Breast epithelium (tissue), 4 donors: Measurements from ENCODE around the gene HPCAL1. TPM values are rescaled to one million over a fixed set of nuclear protein-coding genes. Genes with fewer than 3 reads are reported as not detected.

ENCODE experiments used
- DNase-seq, 2 donors: peaks; one replicate each; pipeline ENCODE4 v3.0.0-alpha.2; 2019; ENCODE audit warnings: low spot score in 2 of 2
- H3K27ac ChIP-seq, 2 donors: fragments of 200-600 bp; sonication (generic) in 1 of 2; one replicate each; pipeline ENCODE4 v1.5.1; 2016 to 2019; ENCODE audit warnings: mild to moderate bottlenecking in 1 of 2
- H3K27me3 ChIP-seq, 2 donors: fragments of 200-600 bp; sonication (generic) in 1 of 2; one replicate each; pipeline versions ENCODE4 v1.5.1 to v1.6.0; 2017 to 2019; ENCODE audit warnings: control low read depth in 1 of 2, mild to moderate bottlenecking in 1 of 2
- H3K36me3 ChIP-seq: fragments of 200-600 bp; one replicate; pipeline ENCODE4 v1.5.1; 2019
- H3K4me1 ChIP-seq, 2 donors: fragments of 200-600 bp; sonication (generic); one replicate each; pipeline ENCODE4 v1.5.1; 2016 to 2019; ENCODE audit warnings: control low read depth in 1 of 2
- H3K4me3 ChIP-seq, 3 donors: fragments of 200-600 bp; sonication (generic); 1 replicate in 2 of 3; 2 replicates in 1 of 3; pipeline ENCODE4 v1.5.1; 2016 to 2019; ENCODE audit warnings: mild to moderate bottlenecking in 3 of 3, moderate library complexity in 2 of 3
- H3K9me3 ChIP-seq, 2 donors: fragments of 200-600 bp; sonication (generic) in 1 of 2; one replicate each; pipeline ENCODE4 v1.5.1; 2016 to 2019; ENCODE audit warnings: control low read depth in 1 of 2
- CTCF ChIP-seq, 3 donors: fragments of 450-650 bp; IDR thresholded peaks; one replicate each; pipeline ENCODE4 v1.5.1; 2016 to 2017; ENCODE audit warnings: antibody characterized with exemption in 3 of 3, mild to moderate bottlenecking in 3 of 3, moderate library complexity in 3 of 3
- POLR2A ChIP-seq: fragments of 450-650 bp; IDR thresholded peaks from one replicate; pipeline ENCODE4 v1.6.1; 2016; ENCODE audit warnings: antibody characterized with exemption, mild to moderate bottlenecking, moderate library complexity
- POLR2AphosphoS5 ChIP-seq, 3 donors: sonication (generic); formaldehyde crosslinking; IDR thresholded peaks; one replicate each; pipeline ENCODE4 v1.6.1; 2017; ENCODE audit warnings: antibody characterized with exemption in 3 of 3
- intact Hi-C: fragments of 100-400 bp; cut with DNase I; formaldehyde crosslinking; loops from one replicate; pipeline ENCODE4 v1.15.1; 2023; ENCODE audit warnings: low total_unique reads
- total RNA-seq, 3 donors: library from RNA; depleted of rRNA; stranded (reverse); fragments of >200 nt; gene quantifications; one replicate each; pipeline ENCODE4 v1.1.0, GENCODE V29; 2016

Gene HPCAL1
- total RNA-seq, 3 donors from 2014 or later: 38.6 to 41.9 (median 41.6) TPM

GRCh38 chr2:10277293-10278028 is 25.2 kb upstream of the HPCAL1 start:
- Histone ChIP-seq H3K4me1 (no peaks in the 10 kb centered on the region), H3K9me3 (no peaks in the 10 kb centered on the region), H3K4me3 (no peak overlapping the region), H3K27me3 (no peaks in the 10 kb centered on the region), H3K27ac (no peak overlapping the region), H3K36me3 (no peaks in the 10 kb centered on the region)
- DNase-seq: no peak
- TF ChIP-seq CTCF (IDR thresholded peaks at IDR 0.05) (no peak), POLR2AphosphoS5 (IDR thresholded peaks at IDR 0.05) (no peak), POLR2A (no peak)
- intact Hi-C loops: no loop called here

- peak overlapping the region in 1 of 2 donors; percentile 4 for H3K27ac ChIP-seq
- peak in 1 of 2 donors; percentile 63 for DNase-seq
- no peaks in the 10 kb centered on the region for H3K9me3 ChIP-seq
- H3K36me3 ChIP-seq: no peaks in the 10 kb centered on the region
- H3K27me3 ChIP-seq: no peaks in the 10 kb centered on the region
- no peaks in the 10 kb centered on the region for H3K4me1 ChIP-seq
- TF ChIP-seq POLR2AphosphoS5 (IDR thresholded peaks at IDR 0.05) (peak in 1 of 3 donors; percentile 25), CTCF (IDR thresholded peaks at IDR 0.05) (no peak), POLR2A (no peak)
- intact Hi-C loops: no loop called here
- no peak overlapping the region for H3K4me3 ChIP-seq
These were observed 24.5 kb upstream of the HPCAL1 start for GRCh38 chr2:10278029-10278762.

DNA sequence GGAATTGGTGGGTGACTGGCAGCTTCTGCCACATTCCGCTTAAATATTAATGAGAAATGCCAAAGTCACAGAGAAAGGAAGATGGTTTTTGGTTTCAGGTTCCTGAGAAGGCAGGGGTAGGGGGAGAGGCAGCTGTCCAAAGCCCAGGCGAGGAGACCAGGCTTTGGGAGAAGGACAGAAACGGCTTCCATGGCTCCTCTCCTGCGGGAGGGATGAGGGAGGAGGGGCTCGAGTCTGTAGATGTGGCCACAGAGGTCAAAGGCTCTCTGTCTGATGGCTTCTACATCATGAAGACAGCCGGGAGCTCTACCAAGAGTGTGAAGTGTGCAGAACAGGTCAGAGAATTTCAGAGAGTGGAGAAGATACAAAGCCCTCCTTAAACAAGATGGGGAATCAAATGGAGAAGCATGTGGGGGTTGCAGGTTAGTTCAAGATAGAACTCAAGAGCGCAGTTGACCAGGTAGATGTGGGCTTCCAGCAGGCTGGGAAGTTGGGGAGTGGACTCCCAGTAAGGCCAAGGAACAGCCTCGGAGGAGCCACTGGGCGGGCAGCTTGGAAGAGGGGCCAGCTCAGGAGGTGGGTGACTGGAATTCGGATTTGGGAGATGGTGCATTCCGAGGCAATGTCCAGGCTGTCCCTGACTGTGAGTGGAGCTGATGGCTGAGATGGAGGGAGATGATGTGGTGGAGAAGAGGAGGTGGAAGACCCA is 23.8 kb upstream of the HPCAL1 start:
- no peaks in the 10 kb centered on the region for H3K4me1 ChIP-seq
- H3K27ac ChIP-seq: no peak overlapping the region
- H3K4me3 ChIP-seq: no peak overlapping the region
- H3K9me3 ChIP-seq: no peaks in the 10 kb centered on the region
- TF ChIP-seq CTCF (IDR thresholded peaks at IDR 0.05) (no peak), POLR2A (no peak), POLR2AphosphoS5 (IDR thresholded peaks at IDR 0.05) (no peak)
- H3K36me3 ChIP-seq: no peaks in the 10 kb centered on the region
- intact Hi-C loops: no loop called here
- DNase-seq: no peak
- H3K27me3 ChIP-seq: no peaks in the 10 kb centered on the region

GRCh38 chr2:10279472-10279870 is 23.2 kb upstream of the HPCAL1 start:
- intact Hi-C loops: no loop called here
- H3K27ac ChIP-seq: no peak overlapping the region
- no peaks in the 10 kb centered on the region for H3K4me1 ChIP-seq
- H3K27me3 ChIP-seq: no peaks in the 10 kb centered on the region
- TF ChIP-seq POLR2A (no peak), CTCF (IDR thresholded peaks at IDR 0.05) (no peak), POLR2AphosphoS5 (IDR thresholded peaks at IDR 0.05) (no peak)
- no peak for DNase-seq
- no peaks in the 10 kb centered on the region for H3K9me3 ChIP-seq
- H3K4me3 ChIP-seq: no peak overlapping the region
- no peaks in the 10 kb centered on the region for H3K36me3 ChIP-seq
